Measurements from ENCODE around the gene TSEN2.

Gene TSEN2

GRCh38 chr3:12571986-12572385 lies 87.7 kb downstream of the TSEN2 start:
- no peak overlapping the region for H3K27ac ChIP-seq
- no peak overlapping the region for H3K4me3 ChIP-seq

- peak overlapping the region in 1 of 21 experiments; percentile 65 for H3K27ac ChIP-seq
- no peak overlapping the region for H3K4me3 ChIP-seq
Observed at GRCh38 chr3:12574131-12574530, 89.9 kb downstream of the TSEN2 start.

- H3K27ac ChIP-seq: peak overlapping the region in 1 of 21 experiments; percentile 65
Observed at GRCh38 chr3:12574661-12575060, 90.4 kb downstream of the TSEN2 start.

GRCh38 chr3:12577379-12577778 lies 93.1 kb downstream of the TSEN2 start:
- H3K4me3 ChIP-seq: no peak overlapping the region
- H3K27ac ChIP-seq: no peak overlapping the region

More at GRCh38 chr3:12574661-12575060, 90.4 kb downstream of the TSEN2 start:
- H3K4me3 ChIP-seq: no peak overlapping the region

GRCh38 chr3:12578742-12579141 lies 94.5 kb downstream of the TSEN2 start:
- no peak overlapping the region for H3K27ac ChIP-seq

GRCh38 chr3:12579456-12579855 lies 95.2 kb downstream of the TSEN2 start:
- H3K27ac ChIP-seq: peak overlapping the region in 3 of 21 experiments; percentile 25 to 42 (median 30)
- no peak overlapping the region for H3K4me3 ChIP-seq

More at GRCh38 chr3:12578742-12579141, 94.5 kb downstream of the TSEN2 start:
- no peak overlapping the region for H3K4me3 ChIP-seq

GRCh38 chr3:12579905-12580304 lies 95.6 kb downstream of the TSEN2 start:
- Histone ChIP-seq H3K27ac (peak overlapping the region in 3 of 21 experiments; percentile 25 to 42 (median 30)), H3K4me3 (no peak overlapping the region)

GRCh38 chr3:12582730-12583129 lies 98.5 kb downstream of the TSEN2 start:
- H3K27ac ChIP-seq: no peak overlapping the region
- no peak overlapping the region for H3K4me3 ChIP-seq

All from skin epidermis (tissue), 12 donors.